Mammary epithelial cell (primary cell): ENCODE results near the gene STIMATE.

Source experiments
- EZH2 ChIP-seq: IDR thresholded peaks from 2 replicates; pipeline ENCODE4 v1.6.1; 2012; ENCODE audit warnings: low read length, inconsistent platforms, borderline replicate concordance
- TF ChIP-seq, protein P1 (sequence below), 2 donors: IDR thresholded peaks in 1 of 2; conservative IDR thresholded peaks in 1 of 2; 2 replicates each; pipeline ENCODE4 v1.5.1; 2011 to 2012; ENCODE audit warnings: inconsistent platforms in 2 of 2, low read length in 2 of 2, mild to moderate bottlenecking in 2 of 2, control low read depth in 1 of 2, low read depth in 1 of 2; ENCODE audit not compliant: insufficient read depth in 1 of 2; ENCODE audit errors: extremely low read depth in 1 of 2

- no peak for TF ChIP-seq EZH2
- TF ChIP-seq, protein P1, sequence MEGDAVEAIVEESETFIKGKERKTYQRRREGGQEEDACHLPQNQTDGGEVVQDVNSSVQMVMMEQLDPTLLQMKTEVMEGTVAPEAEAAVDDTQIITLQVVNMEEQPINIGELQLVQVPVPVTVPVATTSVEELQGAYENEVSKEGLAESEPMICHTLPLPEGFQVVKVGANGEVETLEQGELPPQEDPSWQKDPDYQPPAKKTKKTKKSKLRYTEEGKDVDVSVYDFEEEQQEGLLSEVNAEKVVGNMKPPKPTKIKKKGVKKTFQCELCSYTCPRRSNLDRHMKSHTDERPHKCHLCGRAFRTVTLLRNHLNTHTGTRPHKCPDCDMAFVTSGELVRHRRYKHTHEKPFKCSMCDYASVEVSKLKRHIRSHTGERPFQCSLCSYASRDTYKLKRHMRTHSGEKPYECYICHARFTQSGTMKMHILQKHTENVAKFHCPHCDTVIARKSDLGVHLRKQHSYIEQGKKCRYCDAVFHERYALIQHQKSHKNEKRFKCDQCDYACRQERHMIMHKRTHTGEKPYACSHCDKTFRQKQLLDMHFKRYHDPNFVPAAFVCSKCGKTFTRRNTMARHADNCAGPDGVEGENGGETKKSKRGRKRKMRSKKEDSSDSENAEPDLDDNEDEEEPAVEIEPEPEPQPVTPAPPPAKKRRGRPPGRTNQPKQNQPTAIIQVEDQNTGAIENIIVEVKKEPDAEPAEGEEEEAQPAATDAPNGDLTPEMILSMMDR (conservative IDR thresholded peaks at IDR 0.05 in 1 of 2, IDR thresholded peaks at IDR 0.05 in 1 of 2; ENCODE audit: extremely low read depth in 1 of 2, insufficient read depth in 1 of 2, low read depth in 1 of 2, low read length in 2 of 2), result no peak
Observed at GRCh38 chr3:52843108-52843865, 54.1 kb downstream of the STIMATE start.
